ENCODE results near the gene TULP4. TPM values are rescaled to one million over a fixed set of nuclear protein-coding genes. Genes with fewer than 3 reads are reported as not detected.
"Not testable (repeated sequence)": the region's sequence is repeated elsewhere in the genome, so short reads cannot be mapped to it uniquely, and the experiment has no call there.

Gene TULP4
- total RNA-seq, 1 experiment from 2014 or later, result 105 TPM

GRCh38 chr6:158476389-158476788 lies 164.1 kb downstream of the TULP4 start:
- Mint-ChIP-seq H3K36me3 (ENCODE audit: insufficient read depth, unreplicated experiment) (peaks cover 9% of the 10 kb centered on the region), H3K9me3 (ENCODE audit: low read depth, unreplicated experiment) (no peaks in the 10 kb centered on the region), H3K27me3 (ENCODE audit: unreplicated experiment) (no peaks in the 10 kb centered on the region), H3K4me3 (ENCODE audit: low read depth, unreplicated experiment) (no peak overlapping the region), H3K27ac (ENCODE audit: unreplicated experiment) (no peak overlapping the region), H3K4me1 (ENCODE audit: low read depth, unreplicated experiment) (peaks cover 29% of the 10 kb centered on the region)
- TF ChIP-seq CTCF (IDR thresholded peaks at IDR 0.05; ENCODE audit: unreplicated experiment), result no peak
- intact Hi-C loops (cut with micrococcal nuclease; ENCODE audit: unreplicated experiment), result no loop called here
- DNase-seq, result no peak
- CTCF ChIA-PET, result no interaction called here
- no TSS peak for BruUV-seq (replicated peaks)

GRCh38 chr6:158477722-158478121 lies 165.5 kb downstream of the TULP4 start:
- H3K9me3 Mint-ChIP-seq (ENCODE audit: low read depth, unreplicated experiment); H3K27me3 Mint-ChIP-seq (ENCODE audit: unreplicated experiment); H3K27ac Mint-ChIP-seq (ENCODE audit: unreplicated experiment); intact Hi-C loops (cut with micrococcal nuclease; ENCODE audit: unreplicated experiment); BruUV-seq (replicated peaks); H3K4me3 Mint-ChIP-seq (ENCODE audit: low read depth, unreplicated experiment); DNase-seq; CTCF ChIA-PET: not testable (repeated sequence)
- H3K4me1 Mint-ChIP-seq (ENCODE audit: low read depth, unreplicated experiment), result peaks cover 29% of the 10 kb centered on the region
- peaks cover 17% of the 10 kb centered on the region for H3K36me3 Mint-ChIP-seq (ENCODE audit: insufficient read depth, unreplicated experiment)

- Mint-ChIP-seq H3K27ac (ENCODE audit: unreplicated experiment) (no peak overlapping the region), H3K4me3 (ENCODE audit: low read depth, unreplicated experiment) (no peak overlapping the region), H3K9me3 (ENCODE audit: low read depth, unreplicated experiment) (no peaks in the 10 kb centered on the region), H3K27me3 (ENCODE audit: unreplicated experiment) (no peaks in the 10 kb centered on the region), H3K36me3 (ENCODE audit: insufficient read depth, unreplicated experiment) (peaks cover 20% of the 10 kb centered on the region), H3K4me1 (ENCODE audit: low read depth, unreplicated experiment) (peaks cover 9% of the 10 kb centered on the region)
- CTCF ChIA-PET, result no interaction called here
- no TSS peak for BruUV-seq (replicated peaks)
- no peak for TF ChIP-seq CTCF (IDR thresholded peaks at IDR 0.05; ENCODE audit: unreplicated experiment)
- intact Hi-C loops (cut with micrococcal nuclease; ENCODE audit: unreplicated experiment), result no loop called here
- no peak for DNase-seq
Observed at GRCh38 chr6:158480989-158481388, 168.7 kb downstream of the TULP4 start.

- Mint-ChIP-seq H3K36me3 (ENCODE audit: insufficient read depth, unreplicated experiment) (peaks cover 16% of the 10 kb centered on the region), H3K27ac (ENCODE audit: unreplicated experiment) (no peak overlapping the region), H3K27me3 (ENCODE audit: unreplicated experiment) (no peaks in the 10 kb centered on the region), H3K4me1 (ENCODE audit: low read depth, unreplicated experiment) (no peaks in the 10 kb centered on the region), H3K9me3 (ENCODE audit: low read depth, unreplicated experiment) (no peaks in the 10 kb centered on the region), H3K4me3 (ENCODE audit: low read depth, unreplicated experiment) (no peak overlapping the region)
- CTCF ChIA-PET, result no interaction called here
- intact Hi-C loops (cut with micrococcal nuclease; ENCODE audit: unreplicated experiment), result no loop called here
- no peak for TF ChIP-seq CTCF (IDR thresholded peaks at IDR 0.05; ENCODE audit: unreplicated experiment)
- BruUV-seq (replicated peaks), result no TSS peak
- no peak for DNase-seq
Observed at GRCh38 chr6:158481690-158482473, 169.6 kb downstream of the TULP4 start.

- TF ChIP-seq CTCF (IDR thresholded peaks at IDR 0.05; ENCODE audit: unreplicated experiment), result no peak
- CTCF ChIA-PET, result no interaction called here
- Mint-ChIP-seq H3K4me3 (ENCODE audit: low read depth, unreplicated experiment) (no peak overlapping the region), H3K27me3 (ENCODE audit: unreplicated experiment) (no peaks in the 10 kb centered on the region), H3K4me1 (ENCODE audit: low read depth, unreplicated experiment) (no peaks in the 10 kb centered on the region), H3K27ac (ENCODE audit: unreplicated experiment) (no peak overlapping the region), H3K9me3 (ENCODE audit: low read depth, unreplicated experiment) (no peaks in the 10 kb centered on the region), H3K36me3 (ENCODE audit: insufficient read depth, unreplicated experiment) (peaks cover 16% of the 10 kb centered on the region)
- DNase-seq, result no peak
- no TSS peak for BruUV-seq (replicated peaks)
- intact Hi-C loops (cut with micrococcal nuclease; ENCODE audit: unreplicated experiment), result no loop called here
Observed at GRCh38 chr6:158485431-158485830, 173.2 kb downstream of the TULP4 start.
